Erythroblast (primary cell): ENCODE measurements around the gene TAS1R2.

Experiments used
- GATA1 ChIP-seq: IDR thresholded peaks from 2 replicates; pipeline ENCODE4 v1.6.1; 2011; ENCODE audit warnings: low read depth, mild to moderate bottlenecking, control low read depth, low read length, moderate library complexity
- POLR2A ChIP-seq: IDR thresholded peaks from 2 replicates; pipeline ENCODE4 v1.6.1; 2011; ENCODE audit warnings: mild to moderate bottlenecking, low read length

DNA sequence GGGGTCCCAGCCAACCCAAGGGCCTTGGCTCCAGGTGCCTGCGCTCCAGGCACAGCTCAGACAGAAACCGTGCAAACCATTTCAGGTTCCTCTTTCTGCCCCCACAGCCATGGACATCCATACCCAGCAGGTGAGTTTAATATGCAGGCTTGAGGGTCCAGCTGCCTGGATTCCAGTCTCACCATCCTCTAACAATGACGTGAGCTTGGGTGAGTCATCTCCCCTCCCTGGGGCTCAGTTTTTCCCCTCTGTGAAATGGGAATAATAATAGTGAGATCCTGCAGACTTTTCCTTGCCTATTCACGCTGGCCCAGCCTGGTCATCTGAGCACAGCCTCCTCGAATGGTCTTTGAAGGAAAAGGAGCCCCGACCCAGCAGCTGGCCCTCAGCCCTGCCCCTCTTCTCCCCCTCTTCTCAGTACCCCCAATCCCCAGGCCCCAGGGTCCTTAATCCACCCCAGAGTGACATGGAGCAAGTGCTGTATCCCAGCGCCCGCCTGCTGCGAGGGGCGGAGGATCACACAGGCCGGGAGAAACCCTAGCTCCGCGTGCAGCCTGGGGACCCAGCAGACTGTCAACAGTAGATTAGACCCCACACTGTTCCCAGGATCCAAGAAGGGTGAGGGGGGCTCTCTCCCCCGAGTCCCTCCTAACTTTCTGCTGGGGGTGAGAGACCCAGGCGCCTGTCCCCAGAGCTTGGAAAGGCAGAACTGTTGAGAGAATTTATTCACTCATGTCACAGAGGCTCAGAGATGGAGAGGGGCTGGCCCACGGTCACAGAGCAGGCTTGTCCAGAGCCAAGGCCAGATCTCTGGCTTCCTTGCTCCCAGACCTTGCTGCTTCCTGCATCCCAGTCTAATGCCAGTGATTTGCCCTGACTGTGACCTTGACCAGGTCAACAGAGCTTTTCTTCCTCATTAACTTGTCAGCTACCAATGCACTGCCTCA is 49.2 kb downstream of the TAS1R2 start:
- TF ChIP-seq POLR2A (no peak), GATA1 (no peak)
